CD4-positive, alpha-beta memory T cell (primary cell): ENCODE measurements around the gene STK32B. TPM values are rescaled to one million over a fixed set of nuclear protein-coding genes. Genes with fewer than 3 reads are reported as not detected.

Experiments
- CTCF ChIA-PET: fragments of 350-600 bp; sonication (Branson Sonifier 250); formaldehyde crosslinking; loops from one replicate; lab custom pipeline; 2021; ENCODE audit warnings: inconsistent platforms; ENCODE audit not compliant: partially characterized antibody; lab: Charles Lee
- POLR2A ChIA-PET: fragments of 350-600 bp; sonication (Branson Sonifier 250); formaldehyde crosslinking; loops from one replicate; lab custom pipeline; 2021; ENCODE audit not compliant: partially characterized antibody; lab: Charles Lee
- DNase-seq, 5 donors: peaks; one replicate each; pipeline versions ENCODE4 v3.0.0 to v3.0.0-alpha.2; 2020 to 2022; ENCODE audit warnings: mixed read lengths in 1 of 5
- H3K27ac ChIP-seq: one replicate; pipeline ENCODE4 v1.7.0; 2013; ENCODE audit warnings: low read depth, low read length
- H3K27me3 ChIP-seq: 2 replicates; pipeline ENCODE4 v1.7.0; 2013; ENCODE audit warnings: mild to moderate bottlenecking, low read length, moderate library complexity; ENCODE audit not compliant: insufficient read depth
- H3K36me3 ChIP-seq: 2 replicates; pipeline ENCODE4 v1.7.0; 2013; ENCODE audit warnings: mild to moderate bottlenecking, low read length, moderate library complexity; ENCODE audit not compliant: insufficient read depth
- H3K4me1 ChIP-seq: 2 replicates; pipeline ENCODE4 v1.7.0; 2013; ENCODE audit warnings: mild to moderate bottlenecking, low read length, moderate library complexity; ENCODE audit not compliant: insufficient read depth
- H3K4me3 ChIP-seq, 2 donors: one replicate each; pipeline ENCODE4 v1.7.0; 2013; ENCODE audit warnings: low read length in 2 of 2, mild to moderate bottlenecking in 1 of 2
- H3K9me3 ChIP-seq, 2 donors: one replicate each; pipeline ENCODE4 v1.7.0; 2013; ENCODE audit warnings: low read length in 2 of 2, control low read depth in 1 of 2; ENCODE audit not compliant: control insufficient read depth in 1 of 2
- H3K27ac Mint-ChIP-seq, 7 donors: one replicate each; pipeline ENCODE4 v1.8.0; 2020 to 2021; ENCODE audit warnings: mixed read lengths in 7 of 7, mild to moderate bottlenecking in 6 of 7, inconsistent platforms in 3 of 7, moderate library complexity in 3 of 7
- H3K27me3 Mint-ChIP-seq, 2 donors: one replicate each; pipeline ENCODE4 v1.8.0; 2020 to 2021; ENCODE audit warnings: mixed read lengths in 2 of 2
- H3K36me3 Mint-ChIP-seq, 2 donors: one replicate each; pipeline ENCODE4 v1.8.0; 2020 to 2021; ENCODE audit warnings: mixed read lengths in 2 of 2, inconsistent platforms in 1 of 2, mild to moderate bottlenecking in 1 of 2
- H3K4me1 Mint-ChIP-seq, 4 donors: one replicate each; pipeline ENCODE4 v1.8.0; 2020 to 2021; ENCODE audit warnings: mixed read lengths in 4 of 4, mild to moderate bottlenecking in 1 of 4
- H3K4me3 Mint-ChIP-seq, 8 donors: one replicate each; pipeline ENCODE4 v1.8.0; 2020 to 2021; ENCODE audit warnings: mixed read lengths in 8 of 8, mild to moderate bottlenecking in 7 of 8, moderate library complexity in 6 of 8, inconsistent platforms in 3 of 8
- H3K9me3 Mint-ChIP-seq, 8 donors: one replicate each; pipeline ENCODE4 v1.8.0; 2020 to 2021; ENCODE audit warnings: mixed read lengths in 8 of 8, mild to moderate bottlenecking in 5 of 8, inconsistent platforms in 3 of 8, moderate library complexity in 1 of 8
- intact Hi-C: fragments of 100-400 bp; cut with micrococcal nuclease; formaldehyde crosslinking; loops from one replicate; pipeline ENCODE4 v1.15.1; 2023
- polyA plus RNA-seq, 2 donors: library from polyadenylated mRNA; unstranded; fragments of 300-500 nt; fragmentation: Illumina TruSeq; gene quantifications; one replicate each; pipeline ENCODE4 v1.2.3, GENCODE V29; 2021
- total RNA-seq, 2 experiments: library from RNA; stranded (reverse); gene quantifications; one replicate each; pipeline ENCODE4 v1.2.3, GENCODE V29; 2021

STK32B gene
- total and polyA plus RNA-seq, 4 experiments from 2014 or later, result not detected

DNA sequence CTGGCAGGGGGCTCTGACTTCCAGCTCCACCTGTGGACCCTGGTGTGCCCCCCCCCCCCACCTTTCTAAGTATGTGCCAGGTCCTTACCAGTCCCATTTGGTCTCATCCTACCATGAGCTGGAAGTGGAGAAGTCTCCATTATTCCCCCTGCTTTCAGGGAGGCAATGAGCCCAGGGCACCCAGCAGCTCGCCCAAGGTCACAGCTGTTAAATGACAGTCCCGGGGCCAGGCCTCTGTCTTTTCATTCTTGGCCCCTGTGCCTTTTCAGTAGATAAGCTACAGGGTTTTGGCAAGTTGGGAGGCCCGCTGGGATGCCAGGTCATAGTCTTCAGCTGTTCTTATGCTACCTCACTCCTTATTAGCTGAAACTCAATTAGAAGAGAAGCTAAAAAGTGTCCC lies 408.0 kb downstream of the STK32B start:
- intact Hi-C loops, result no loop called here
- Histone ChIP-seq H3K27me3 (no peaks in the 10 kb centered on the region), H3K27ac (no peak overlapping the region), H3K4me1 (no peaks in the 10 kb centered on the region), H3K4me3 (no peak overlapping the region), H3K9me3 (no peaks in the 10 kb centered on the region), H3K36me3 (no peaks in the 10 kb centered on the region)
- H3K36me3 Mint-ChIP-seq, result no peaks in the 10 kb centered on the region
- ChIA-PET CTCF (interaction anchor here (0.8 to 1.0 kb wide), 2 partner anchors 9 to 971 kb away, joined by 3 read pairs; no protein-coding TSS in a partner anchor), POLR2A (no interaction called here)
- H3K27ac Mint-ChIP-seq, result no peak overlapping the region
- H3K4me3 Mint-ChIP-seq, result no peak overlapping the region
- no peaks in the 10 kb centered on the region for H3K4me1 Mint-ChIP-seq
- H3K9me3 Mint-ChIP-seq, result peaks cover 0 to 5% (median 0%) of the 10 kb centered on the region in 8 donors
- DNase-seq, result no peak
- H3K27me3 Mint-ChIP-seq, result no peaks in the 10 kb centered on the region

DNA sequence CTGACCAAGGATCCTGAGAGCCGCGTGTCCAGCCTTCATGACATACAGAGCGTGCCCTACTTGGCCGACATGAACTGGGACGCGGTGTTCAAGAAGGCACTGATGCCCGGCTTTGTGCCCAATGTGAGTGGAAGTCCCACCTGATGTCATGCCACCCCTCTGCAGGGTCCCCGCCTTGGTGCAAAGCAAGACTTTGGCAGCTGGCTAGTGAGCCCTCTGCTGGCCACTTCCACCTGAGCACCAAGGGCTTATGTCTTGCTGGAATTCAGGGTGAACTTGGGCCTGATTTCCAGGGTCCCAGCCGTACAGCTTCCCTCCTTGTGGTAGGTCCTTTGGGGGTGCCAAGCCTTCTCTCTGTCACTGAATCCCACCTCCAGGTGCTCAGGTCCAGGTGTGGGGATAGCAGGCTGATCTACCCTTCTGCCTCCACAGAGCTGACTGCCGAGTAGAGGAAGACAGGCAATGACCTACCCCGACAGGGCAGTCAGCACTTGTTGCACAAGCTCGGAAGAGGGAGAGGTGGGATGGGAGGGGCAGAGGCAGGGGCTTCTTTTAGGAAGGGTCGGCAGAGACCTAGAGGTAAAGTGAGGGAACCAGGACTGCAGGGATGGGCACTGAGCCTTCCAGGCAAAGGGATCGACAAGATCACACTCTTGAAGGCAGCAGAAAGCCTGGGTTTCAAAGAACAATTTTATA lies 409.0 kb downstream of the STK32B start:
- Mint-ChIP-seq H3K4me3 (no peak overlapping the region), H3K9me3 (peaks cover 0 to 5% (median 0%) of the 10 kb centered on the region in 8 donors), H3K27ac (no peak overlapping the region), H3K36me3 (no peaks in the 10 kb centered on the region), H3K4me1 (no peaks in the 10 kb centered on the region), H3K27me3 (no peaks in the 10 kb centered on the region)
- no peaks in the 10 kb centered on the region for H3K27me3 ChIP-seq
- ChIA-PET CTCF (interaction anchor here (0.8 to 1.0 kb wide), 2 partner anchors 8 to 972 kb away, joined by 3 read pairs; no protein-coding TSS in a partner anchor), POLR2A (no interaction called here)
- H3K27ac ChIP-seq, result no peak overlapping the region
- no peak overlapping the region for H3K4me3 ChIP-seq
- no peaks in the 10 kb centered on the region for H3K36me3 ChIP-seq
- intact Hi-C loops, result no loop called here
- DNase-seq, result no peak
- H3K9me3 ChIP-seq, result no peaks in the 10 kb centered on the region
- H3K4me1 ChIP-seq, result no peaks in the 10 kb centered on the region

- no peaks in the 10 kb centered on the region for H3K4me1 ChIP-seq
- H3K27ac ChIP-seq, result no peak overlapping the region
- no peaks in the 10 kb centered on the region for H3K36me3 Mint-ChIP-seq
- no peak overlapping the region for H3K27ac Mint-ChIP-seq
- intact Hi-C loops, result no loop called here
- no peaks in the 10 kb centered on the region for H3K4me1 Mint-ChIP-seq
- ChIA-PET CTCF (no interaction called here), POLR2A (no interaction called here)
- H3K9me3 Mint-ChIP-seq, result no peaks in the 10 kb centered on the region
- H3K27me3 Mint-ChIP-seq, result no peaks in the 10 kb centered on the region
- H3K9me3 ChIP-seq, result no peaks in the 10 kb centered on the region
- H3K4me3 Mint-ChIP-seq, result no peak overlapping the region
- H3K4me3 ChIP-seq, result no peak overlapping the region
- no peak for DNase-seq
- H3K27me3 ChIP-seq, result no peaks in the 10 kb centered on the region
- no peaks in the 10 kb centered on the region for H3K36me3 ChIP-seq
Measured at GRCh38 chr4:5461477-5461876, 410.2 kb downstream of the STK32B start.

DNA sequence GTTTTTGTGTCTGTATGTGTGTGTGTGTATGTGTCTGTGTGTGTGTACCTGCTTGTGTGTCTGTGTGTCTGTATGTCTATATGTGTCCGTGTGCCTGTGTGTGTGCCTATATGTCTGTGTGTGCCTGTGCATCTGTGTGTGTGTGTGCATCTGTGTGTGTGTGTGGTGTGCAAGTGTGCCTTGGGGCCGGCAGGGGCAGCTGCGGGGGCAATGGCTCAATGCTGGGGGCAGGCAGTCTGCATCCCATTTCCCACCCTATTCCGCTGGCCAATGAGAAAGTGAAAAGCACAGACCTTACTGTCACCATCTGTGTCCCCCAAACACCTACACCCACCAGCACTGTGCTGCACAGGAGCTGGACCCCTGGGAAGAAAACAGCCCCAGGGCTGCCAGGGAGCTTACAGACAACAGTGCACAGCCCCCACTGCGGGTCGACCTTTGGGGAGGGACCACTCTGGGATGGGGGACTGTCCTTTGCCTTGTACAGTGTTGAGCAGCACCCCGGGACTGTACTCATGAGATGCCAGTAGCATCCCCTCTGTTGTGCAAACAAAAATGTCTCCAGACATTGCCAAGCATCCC lies 411.1 kb downstream of the STK32B start:
- H3K4me1 Mint-ChIP-seq, result no peaks in the 10 kb centered on the region
- H3K9me3 Mint-ChIP-seq, result peaks cover 0 to 1% (median 0%) of the 10 kb centered on the region in 8 donors
- CTCF ChIA-PET, result no interaction called here

DNA sequence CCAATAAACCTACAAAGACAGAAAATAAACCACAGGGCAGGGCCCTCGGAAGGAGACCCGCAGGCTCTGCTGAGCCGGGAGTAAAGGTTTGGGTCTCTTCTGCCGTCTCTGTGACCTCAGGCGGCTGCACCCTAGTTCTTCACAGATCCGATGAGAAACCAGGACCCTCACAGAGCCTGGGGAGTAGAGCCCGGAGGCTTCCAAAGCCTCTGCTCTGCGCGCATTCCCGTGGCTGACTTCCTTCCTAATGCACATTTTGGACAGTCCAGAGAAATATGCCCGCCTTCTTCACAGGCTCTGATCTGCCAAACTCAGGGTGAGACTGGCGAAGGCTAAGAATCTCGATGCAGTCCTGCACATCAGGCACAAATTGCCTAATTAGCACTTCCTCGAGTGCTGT lies 411.6 kb downstream of the STK32B start:
- no peaks in the 10 kb centered on the region for H3K27me3 Mint-ChIP-seq
- CTCF ChIA-PET, result no interaction called here
- no peak for DNase-seq
- no peaks in the 10 kb centered on the region for H3K4me1 Mint-ChIP-seq
- Histone ChIP-seq H3K36me3 (no peaks in the 10 kb centered on the region), H3K27me3 (no peaks in the 10 kb centered on the region), H3K4me1 (no peaks in the 10 kb centered on the region), H3K9me3 (no peaks in the 10 kb centered on the region), H3K27ac (no peak overlapping the region), H3K4me3 (no peak overlapping the region)
- no peaks in the 10 kb centered on the region for H3K36me3 Mint-ChIP-seq
- no peak overlapping the region for H3K27ac Mint-ChIP-seq
- intact Hi-C loops, result no loop called here
- H3K4me3 Mint-ChIP-seq, result no peak overlapping the region
- POLR2A ChIA-PET, result no interaction called here
- H3K9me3 Mint-ChIP-seq, result peaks cover 0 to 2% (median 0%) of the 10 kb centered on the region in 8 donors

More for the DNA sequence above, 411.1 kb downstream of the STK32B start:
- H3K36me3 ChIP-seq, result no peaks in the 10 kb centered on the region
- Mint-ChIP-seq H3K4me3 (no peak overlapping the region), H3K27me3 (no peaks in the 10 kb centered on the region), H3K36me3 (no peaks in the 10 kb centered on the region), H3K27ac (no peak overlapping the region)
- DNase-seq, result no peak
- H3K27me3 ChIP-seq, result no peaks in the 10 kb centered on the region
- H3K4me1 ChIP-seq, result no peaks in the 10 kb centered on the region
- intact Hi-C loops, result no loop called here
- H3K9me3 ChIP-seq, result no peaks in the 10 kb centered on the region
- POLR2A ChIA-PET, result no interaction called here
- H3K27ac ChIP-seq, result no peak overlapping the region
- H3K4me3 ChIP-seq, result no peak overlapping the region

DNA sequence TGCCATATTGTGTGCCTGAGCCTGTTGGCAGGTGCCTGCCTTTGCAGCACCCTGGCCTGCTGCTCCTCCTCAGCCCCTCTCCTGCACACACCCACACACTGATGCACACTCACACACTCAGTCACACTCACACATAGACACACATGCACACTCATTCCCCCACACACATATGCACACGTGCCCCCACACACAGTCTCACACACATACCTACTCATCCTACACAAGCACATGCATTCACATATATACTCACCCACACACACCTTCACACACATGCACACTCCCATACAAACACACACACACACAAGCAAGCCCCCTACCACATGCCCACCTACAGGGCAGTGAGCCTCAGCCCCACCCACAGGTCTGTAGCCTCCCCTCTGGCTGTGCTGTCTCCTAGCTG lies 412.1 kb downstream of the STK32B start:
- Mint-ChIP-seq H3K4me3 (no peak overlapping the region), H3K27me3 (no peaks in the 10 kb centered on the region), H3K27ac (no peak overlapping the region), H3K4me1 (no peaks in the 10 kb centered on the region), H3K9me3 (peaks cover 0 to 5% (median 0%) of the 10 kb centered on the region in 8 donors), H3K36me3 (no peaks in the 10 kb centered on the region)
- Histone ChIP-seq H3K27me3 (no peaks in the 10 kb centered on the region), H3K36me3 (no peaks in the 10 kb centered on the region), H3K27ac (no peak overlapping the region), H3K9me3 (no peaks in the 10 kb centered on the region), H3K4me3 (no peak overlapping the region), H3K4me1 (no peaks in the 10 kb centered on the region)
- intact Hi-C loops, result no loop called here
- DNase-seq, result no peak
- ChIA-PET CTCF (no interaction called here), POLR2A (no interaction called here)

GRCh38 chr4:5463936-5464650 lies 412.8 kb downstream of the STK32B start:
- Histone ChIP-seq H3K27me3 (no peaks in the 10 kb centered on the region), H3K4me3 (no peak overlapping the region), H3K27ac (no peak overlapping the region), H3K9me3 (no peaks in the 10 kb centered on the region), H3K4me1 (no peaks in the 10 kb centered on the region), H3K36me3 (no peaks in the 10 kb centered on the region)
- no peaks in the 10 kb centered on the region for H3K36me3 Mint-ChIP-seq
- no peak for DNase-seq
- H3K4me1 Mint-ChIP-seq, result no peaks in the 10 kb centered on the region
- CTCF ChIA-PET, result no interaction called here
- POLR2A ChIA-PET, result no interaction called here
- no peak overlapping the region for H3K4me3 Mint-ChIP-seq
- intact Hi-C loops, result no loop called here
- H3K9me3 Mint-ChIP-seq, result peaks cover 0 to 5% (median 0%) of the 10 kb centered on the region in 8 donors
- no peaks in the 10 kb centered on the region for H3K27me3 Mint-ChIP-seq
- no peak overlapping the region for H3K27ac Mint-ChIP-seq
